ENCODE results near the gene DOC2B.

Gene DOC2B

DNA sequence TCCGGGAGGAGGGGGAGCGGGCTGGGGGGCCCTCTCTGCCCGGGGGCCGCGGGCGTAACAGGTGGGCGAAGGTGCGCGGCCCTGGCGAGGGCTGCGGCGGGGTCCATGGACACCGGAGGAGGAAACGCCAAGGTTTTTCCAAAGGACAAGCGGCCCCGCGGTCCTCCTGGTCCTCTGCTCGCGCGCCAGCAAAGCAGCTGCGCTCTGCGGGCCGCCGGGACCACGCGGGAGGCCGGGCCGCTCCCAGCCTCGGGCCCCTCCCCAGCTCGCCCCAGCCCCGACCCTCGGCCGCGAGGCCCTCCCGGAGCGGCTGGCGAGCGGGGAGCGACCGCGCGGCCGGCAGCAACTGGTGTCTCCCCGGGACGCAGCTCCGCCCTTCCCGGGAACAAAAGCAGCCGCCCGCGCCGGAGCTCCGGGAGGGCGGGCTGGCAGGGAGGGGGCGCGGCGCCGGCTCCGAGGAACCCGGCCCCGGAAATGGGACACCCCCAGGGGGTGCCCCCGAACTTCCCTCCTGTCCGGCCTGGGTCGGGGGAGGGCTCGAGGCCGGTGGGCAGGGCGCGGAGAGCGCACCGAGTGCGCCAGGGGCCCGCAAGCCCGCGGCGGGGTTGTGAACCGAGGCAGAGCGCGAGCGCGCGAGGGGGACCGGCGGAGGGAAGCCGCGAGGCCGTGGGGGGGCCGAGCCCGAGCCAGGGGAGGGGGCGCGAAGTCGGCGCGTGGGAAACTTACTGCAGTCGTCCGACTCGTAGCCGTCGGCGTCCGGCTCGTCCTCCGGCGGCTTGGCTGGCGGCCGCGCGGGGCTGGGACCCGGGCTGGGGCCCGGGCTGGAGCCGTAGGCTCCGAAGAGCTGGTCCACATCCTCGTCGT, 837 bp downstream of the DOC2B start:
- H3K9ac ChIP-seq: no peak overlapping the region
- H3K4me2 ChIP-seq: no peak overlapping the region
- no peak overlapping the region for H3K27ac ChIP-seq
- H3K4me3 ChIP-seq: no peak overlapping the region
- H4K20me1 ChIP-seq: no peaks in the 10 kb centered on the region
- TF ChIP-seq Cebpa-rat (IDR thresholded peaks at IDR 0.05): no peak
- H3K9me3 ChIP-seq: no peaks in the 10 kb centered on the region
- H3K4me1 ChIP-seq: peaks cover 5% of the 10 kb centered on the region
- H3K36me3 ChIP-seq: no peaks in the 10 kb centered on the region
- 0 out of 2 replicates have a peak, but pooled peaks cover 5% of the 10 kb centered on the region for H3K27me3 ChIP-seq

DNA sequence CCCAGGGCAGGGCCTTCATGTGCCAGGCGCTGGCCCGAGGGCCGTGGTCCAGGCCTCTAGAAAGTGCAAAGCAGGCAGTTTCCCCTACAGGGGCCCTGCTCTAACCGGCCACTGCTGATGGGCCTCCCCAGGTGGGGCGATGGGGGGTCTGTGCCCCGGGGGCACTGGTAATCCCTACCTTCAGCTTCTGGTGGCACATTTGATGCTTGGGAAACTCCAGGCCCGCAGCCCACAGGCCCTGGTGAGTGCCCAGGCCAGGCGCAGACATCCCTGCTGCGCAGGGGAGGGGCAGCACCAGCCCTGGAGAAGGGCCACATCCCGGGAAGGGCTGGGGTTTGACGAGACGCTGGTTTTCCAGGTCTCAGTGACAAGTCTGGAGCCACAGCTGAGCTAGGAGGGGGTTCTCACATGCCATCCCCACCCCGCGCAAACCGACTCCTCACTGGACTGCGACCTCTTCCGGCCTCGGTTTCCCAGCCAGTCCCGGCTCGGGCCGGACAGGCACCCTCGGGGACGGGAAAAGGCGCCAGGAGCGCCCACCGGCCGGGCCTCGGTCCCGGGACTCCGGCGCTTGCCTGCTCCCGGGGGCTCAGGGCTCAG, 1.6 kb downstream of the DOC2B start:
- no peak for TF ChIP-seq Cebpa-rat (IDR thresholded peaks at IDR 0.05)
- H3K36me3 ChIP-seq: no peaks in the 10 kb centered on the region
- no peak overlapping the region for H3K4me2 ChIP-seq
- no peak overlapping the region for H3K27ac ChIP-seq
- H4K20me1 ChIP-seq: no peaks in the 10 kb centered on the region
- peaks cover 10% of the 10 kb centered on the region for H3K4me1 ChIP-seq
- H3K27me3 ChIP-seq: 0 out of 2 replicates have a peak, but pooled peaks cover 5% of the 10 kb centered on the region
- no peaks in the 10 kb centered on the region for H3K9me3 ChIP-seq
- no peak overlapping the region for H3K9ac ChIP-seq
- no peak overlapping the region for H3K4me3 ChIP-seq

DNA sequence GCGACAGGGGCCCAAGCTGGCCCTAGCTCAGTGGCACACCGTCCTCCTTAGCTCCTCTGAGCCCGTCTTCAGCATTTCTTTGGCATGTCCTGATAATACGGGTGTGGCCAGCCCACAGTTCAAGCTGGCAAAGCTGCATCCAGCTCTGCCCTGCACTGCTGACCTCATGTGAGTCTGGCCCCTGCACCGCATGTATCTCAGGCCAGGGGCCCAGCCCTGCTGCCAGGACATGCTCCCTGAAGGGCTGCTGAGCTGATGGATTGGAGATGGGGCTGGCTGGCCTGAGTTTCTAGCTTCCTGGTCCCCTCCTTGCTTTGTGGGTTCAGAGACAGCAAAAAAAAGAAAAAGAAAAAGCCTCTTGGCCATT, 2.4 kb downstream of the DOC2B start:
- Histone ChIP-seq H3K4me2 (no peak overlapping the region), H3K9ac (no peak overlapping the region), H4K20me1 (no peaks in the 10 kb centered on the region), H3K4me1 (peaks cover 10% of the 10 kb centered on the region), H3K27me3 (0 out of 2 replicates have a peak, but pooled peaks cover 5% of the 10 kb centered on the region), H3K9me3 (no peaks in the 10 kb centered on the region), H3K27ac (no peak overlapping the region), H3K36me3 (no peaks in the 10 kb centered on the region), H3K4me3 (no peak overlapping the region)
- no peak for TF ChIP-seq Cebpa-rat (IDR thresholded peaks at IDR 0.05)

DNA sequence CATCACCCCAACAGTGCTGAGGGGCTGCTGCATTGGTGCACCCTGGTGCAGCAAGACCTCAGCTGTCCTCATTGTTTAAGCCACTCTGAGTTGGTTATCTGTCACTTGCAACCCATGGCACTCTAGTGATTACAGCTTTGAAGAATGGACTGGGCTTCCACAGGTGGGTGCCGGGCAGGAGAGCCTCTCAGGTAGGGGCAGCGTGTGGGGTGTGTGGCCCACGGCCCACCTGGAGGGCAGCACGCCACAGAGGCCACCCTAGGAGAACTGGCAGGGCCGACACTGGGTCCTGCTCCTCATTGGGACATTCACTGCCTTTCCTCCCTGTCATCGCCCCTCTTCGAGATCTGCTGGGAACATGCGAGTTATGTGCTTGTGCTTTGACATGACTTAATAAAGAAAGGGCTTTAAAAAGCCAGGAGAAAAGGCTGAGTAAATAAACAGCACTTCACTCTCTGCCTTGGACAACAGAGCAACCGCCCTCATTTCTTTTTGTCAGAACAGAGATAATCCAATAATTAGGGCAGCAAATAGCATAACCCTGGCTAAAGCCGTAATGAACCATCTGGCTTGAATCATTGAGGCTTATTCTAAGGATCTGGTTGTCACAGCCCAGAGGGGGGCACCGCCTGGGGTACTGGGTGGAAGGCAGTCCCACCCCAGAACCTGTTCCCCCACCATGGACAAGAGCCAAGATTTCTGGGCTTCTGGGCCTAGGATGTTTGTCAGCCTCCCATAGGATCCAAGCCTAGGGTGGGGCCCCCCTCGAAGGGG, 3.0 kb downstream of the DOC2B start:
- Histone ChIP-seq H3K4me1 (peaks cover 10% of the 10 kb centered on the region), H3K27me3 (0 out of 2 replicates have a peak, but pooled peaks cover 5% of the 10 kb centered on the region), H3K36me3 (no peaks in the 10 kb centered on the region), H3K27ac (no peak overlapping the region), H3K4me3 (no peak overlapping the region), H3K9ac (no peak overlapping the region), H3K9me3 (no peaks in the 10 kb centered on the region), H4K20me1 (no peaks in the 10 kb centered on the region), H3K4me2 (no peak overlapping the region)
- TF ChIP-seq Cebpa-rat (IDR thresholded peaks at IDR 0.05): no peak

DNA sequence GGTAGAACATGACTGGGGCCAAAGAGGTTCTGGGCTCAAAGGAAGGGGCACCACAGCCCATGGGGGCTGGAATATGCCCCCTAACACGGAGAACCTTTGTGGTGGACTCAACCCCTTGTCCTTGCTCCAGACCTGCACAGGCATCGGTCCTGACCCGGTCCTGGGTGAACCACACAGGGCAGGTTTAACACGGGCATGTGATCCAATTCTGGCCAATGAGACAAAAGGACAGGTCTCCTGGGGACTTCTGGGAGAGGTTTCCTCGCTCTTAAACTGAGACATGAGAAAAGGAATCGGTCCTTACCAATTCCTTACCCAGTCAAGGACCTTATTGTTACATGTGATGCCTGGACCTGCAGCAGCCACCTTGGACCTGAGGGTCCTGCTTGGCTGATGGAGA, 3.7 kb downstream of the DOC2B start:
- no peak for TF ChIP-seq Cebpa-rat (IDR thresholded peaks at IDR 0.05)
- no peak overlapping the region for H3K27ac ChIP-seq
- H3K36me3 ChIP-seq: no peaks in the 10 kb centered on the region
- H3K27me3 ChIP-seq: 0 out of 2 replicates have a peak, but pooled peaks cover 5% of the 10 kb centered on the region
- H3K4me1 ChIP-seq: peaks cover 18% of the 10 kb centered on the region
- H3K4me3 ChIP-seq: no peak overlapping the region
- H3K9ac ChIP-seq: no peak overlapping the region
- no peak overlapping the region for H3K4me2 ChIP-seq
- H4K20me1 ChIP-seq: no peaks in the 10 kb centered on the region
- no peaks in the 10 kb centered on the region for H3K9me3 ChIP-seq

DNA sequence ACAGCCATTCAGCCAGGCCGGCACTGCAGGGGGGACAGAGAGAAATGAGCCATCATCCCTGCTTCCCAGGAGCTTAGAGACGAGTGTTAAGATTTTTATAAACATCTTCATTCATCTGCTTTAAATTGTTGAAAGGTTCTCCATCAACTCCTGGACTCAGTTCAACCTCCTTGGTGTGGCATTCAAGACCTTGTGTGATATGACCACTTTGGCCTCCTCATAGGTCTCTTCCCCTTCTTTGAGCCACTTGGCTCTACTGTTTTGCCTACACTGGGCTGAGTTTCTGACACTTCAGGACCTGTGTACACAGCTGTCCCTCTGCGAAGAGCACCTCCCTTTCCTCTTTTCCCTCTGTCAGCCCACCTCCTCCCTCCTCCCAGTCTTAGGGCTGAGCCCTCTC, 4.3 kb downstream of the DOC2B start:
- H3K9me3 ChIP-seq: no peaks in the 10 kb centered on the region
- H3K4me1 ChIP-seq: peaks cover 21% of the 10 kb centered on the region
- H3K27ac ChIP-seq: no peak overlapping the region
- TF ChIP-seq Cebpa-rat (IDR thresholded peaks at IDR 0.05): no peak
- H3K36me3 ChIP-seq: no peaks in the 10 kb centered on the region
- no peaks in the 10 kb centered on the region for H4K20me1 ChIP-seq
- 0 out of 2 replicates have a peak, but pooled peaks cover 5% of the 10 kb centered on the region for H3K27me3 ChIP-seq
- H3K4me2 ChIP-seq: no peak overlapping the region
- no peak overlapping the region for H3K4me3 ChIP-seq
- H3K9ac ChIP-seq: no peak overlapping the region

DNA sequence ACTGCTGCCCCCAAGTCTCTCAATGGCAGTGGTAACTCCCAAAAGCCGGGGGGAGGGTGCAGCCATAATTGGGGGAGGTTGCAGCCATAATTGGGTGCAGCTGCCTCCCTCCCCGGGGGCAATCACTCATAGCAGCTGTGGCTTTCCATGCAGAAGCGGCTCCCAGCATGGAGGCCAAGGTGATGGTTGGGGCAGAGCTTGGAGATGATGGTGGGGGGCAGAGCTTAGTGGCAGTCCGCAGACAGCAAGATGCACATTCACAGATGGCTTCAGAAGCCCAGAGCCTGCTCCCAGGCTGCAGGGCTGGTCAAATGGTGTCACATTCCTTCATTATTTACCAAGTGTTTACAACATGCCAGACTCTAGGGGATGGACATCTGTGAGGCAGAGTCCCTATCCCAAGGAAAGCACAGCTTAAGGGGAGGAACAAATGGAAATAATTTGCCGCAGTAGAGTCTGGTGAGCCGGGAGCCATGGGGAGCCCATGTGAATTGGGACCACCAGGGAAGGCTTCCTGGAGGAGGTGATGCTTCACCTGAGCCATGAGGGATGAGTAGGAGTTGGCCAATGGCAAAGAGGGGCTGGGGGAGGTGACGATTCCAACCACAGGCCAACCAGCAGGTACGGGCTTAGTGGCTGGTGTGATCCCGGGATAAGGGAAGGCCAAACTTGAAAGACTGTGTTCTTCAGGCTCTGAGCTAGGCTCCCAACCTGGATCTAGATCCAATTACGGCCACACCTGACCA, 8.1 kb downstream of the DOC2B start:
- H3K4me2 ChIP-seq: peak overlapping the region; percentile 51
- H3K27ac ChIP-seq: no peak overlapping the region
- no peaks in the 10 kb centered on the region for H4K20me1 ChIP-seq
- no peak overlapping the region for H3K4me3 ChIP-seq
- TF ChIP-seq Cebpa-rat (IDR thresholded peaks at IDR 0.05): no peak
- H3K36me3 ChIP-seq: no peaks in the 10 kb centered on the region
- H3K4me1 ChIP-seq: peaks cover 30% of the 10 kb centered on the region
- no peak overlapping the region for H3K9ac ChIP-seq
- H3K9me3 ChIP-seq: no peaks in the 10 kb centered on the region
- H3K27me3 ChIP-seq: no peaks in the 10 kb centered on the region

DNA sequence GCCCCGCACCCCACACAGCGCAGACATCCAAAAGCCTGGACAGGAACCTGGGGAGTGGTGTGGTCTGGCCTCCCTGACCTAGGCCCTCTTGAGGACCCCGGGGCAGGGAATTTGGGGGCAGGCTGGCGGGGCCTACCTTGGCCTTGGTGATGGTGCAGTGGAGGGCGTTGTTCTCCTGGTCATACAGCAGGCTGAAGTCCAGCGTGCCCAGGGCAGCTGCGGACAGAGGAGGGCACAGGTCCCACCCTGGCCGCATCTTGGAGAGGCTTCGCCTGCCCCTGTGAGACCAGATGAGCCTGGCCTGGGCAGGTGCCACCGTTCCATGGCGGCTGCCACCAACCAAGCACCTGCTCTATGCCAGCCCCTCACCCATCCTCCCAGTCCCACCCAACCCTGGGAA, 9.0 kb downstream of the DOC2B start:
- H3K4me2 ChIP-seq: peak overlapping the region; percentile 51
- no peak overlapping the region for H3K9ac ChIP-seq
- H3K27me3 ChIP-seq: no peaks in the 10 kb centered on the region
- H4K20me1 ChIP-seq: no peaks in the 10 kb centered on the region
- no peaks in the 10 kb centered on the region for H3K36me3 ChIP-seq
- H3K4me1 ChIP-seq: peaks cover 30% of the 10 kb centered on the region
- H3K9me3 ChIP-seq: no peaks in the 10 kb centered on the region
- H3K4me3 ChIP-seq: no peak overlapping the region
- H3K27ac ChIP-seq: no peak overlapping the region
- TF ChIP-seq Cebpa-rat (IDR thresholded peaks at IDR 0.05): no peak

DNA sequence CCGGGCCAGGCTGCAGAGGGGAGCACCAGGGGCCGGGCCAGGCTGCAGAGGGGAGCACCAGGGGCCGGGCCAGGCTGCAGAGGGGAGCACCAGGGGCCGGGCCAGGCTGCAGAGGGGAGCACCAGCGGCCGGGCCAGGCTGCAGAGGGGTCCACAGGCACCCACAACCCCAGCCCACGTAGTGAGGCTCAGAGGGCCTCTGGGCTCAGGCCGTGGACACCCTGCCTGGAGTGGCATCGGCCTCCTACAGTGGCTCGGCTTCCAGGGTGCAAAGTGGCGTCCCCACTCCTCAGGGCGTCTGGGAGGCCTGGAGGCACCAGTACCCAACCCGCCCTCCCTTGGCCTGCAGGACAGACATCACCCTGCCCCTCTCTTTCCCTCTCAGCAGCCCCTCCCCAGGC, 9.6 kb downstream of the DOC2B start:
- no peaks in the 10 kb centered on the region for H3K27me3 ChIP-seq
- H3K9me3 ChIP-seq: no peaks in the 10 kb centered on the region
- no peaks in the 10 kb centered on the region for H4K20me1 ChIP-seq
- peaks cover 30% of the 10 kb centered on the region for H3K4me1 ChIP-seq
- H3K9ac ChIP-seq: no peak overlapping the region
- no peak overlapping the region for H3K4me3 ChIP-seq
- no peak overlapping the region for H3K27ac ChIP-seq
- no peak overlapping the region for H3K4me2 ChIP-seq
- no peak for TF ChIP-seq Cebpa-rat (IDR thresholded peaks at IDR 0.05)
- H3K36me3 ChIP-seq: no peaks in the 10 kb centered on the region

All from BLaER1 (cell line).